ENCODE data around the gene MUC21. TPM values are rescaled to one million over a fixed set of nuclear protein-coding genes. Genes with fewer than 3 reads are reported as not detected.
"Not testable (repeated sequence)": the region's sequence is repeated elsewhere in the genome, so short reads cannot be mapped to it uniquely, and the experiment has no call there.

The MUC21 gene
- total and polyA plus RNA-seq, 4 donors, result 0.08 TPM; not detected in 3

DNA sequence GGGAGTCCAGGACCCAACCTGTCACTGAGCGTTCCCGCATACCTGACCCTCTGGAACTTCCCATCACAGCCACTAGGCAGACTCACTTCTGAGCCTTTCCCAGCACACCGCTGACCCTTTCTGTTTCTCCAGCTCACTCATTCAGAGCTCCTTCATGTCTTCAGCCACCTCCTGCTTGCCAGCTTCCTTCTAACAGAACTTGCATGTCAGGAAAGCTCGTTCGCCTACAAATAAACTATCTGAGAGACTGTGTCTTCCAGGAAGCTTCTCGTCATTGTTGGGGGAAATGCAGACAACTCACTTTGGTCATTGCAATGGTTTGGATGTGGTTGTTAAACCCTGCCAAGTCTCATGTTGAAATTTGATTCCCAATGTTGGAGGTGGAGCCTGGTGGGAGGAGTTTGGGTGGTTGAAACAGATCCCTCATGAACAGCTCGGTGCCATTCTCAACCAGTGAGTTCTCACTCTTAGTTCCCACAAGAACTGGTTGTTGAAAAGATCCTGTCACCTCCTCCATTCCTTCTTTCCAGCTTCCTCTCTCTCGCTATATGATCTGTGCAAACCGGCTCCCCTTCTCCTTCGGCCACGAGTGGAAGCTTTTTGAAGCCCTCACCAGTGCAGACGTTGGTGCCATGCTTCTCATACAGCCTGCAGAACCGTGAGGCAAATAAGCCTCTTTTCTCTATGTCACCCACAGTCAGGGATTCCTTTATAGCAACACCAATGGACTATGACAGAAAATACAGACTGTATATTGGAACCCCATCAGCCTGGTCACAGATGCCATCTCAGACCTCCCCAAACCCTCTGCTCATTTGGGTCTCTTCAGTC lies 1.4 kb upstream of the MUC21 start:
- no peaks in the 10 kb centered on the region for H3K4me1 ChIP-seq (ENCODE audit: control insufficient read depth, insufficient read depth, low read length)
- peak in 1 of 6 donors; percentile 44 for DNase-seq (ENCODE audit: low read depth in 4 of 6, low spot score in 6 of 6)
- 31% methylated on average over 11 of the region's 13 CpGs for WGBS (ENCODE audit: insufficient coverage)
- H3K9me3 ChIP-seq (ENCODE audit: control insufficient read depth, insufficient read depth, low read length), result no peaks in the 10 kb centered on the region
- no peaks in the 10 kb centered on the region for H3K36me3 ChIP-seq (ENCODE audit: control insufficient read depth, insufficient read depth, low read length)
- H3K27ac ChIP-seq (ENCODE audit: low read depth, low read length), result no peak overlapping the region
- no peaks in the 10 kb centered on the region for H3K27me3 ChIP-seq (ENCODE audit: control insufficient read depth, insufficient read depth, low read length)
- no peak overlapping the region for H3K4me3 ChIP-seq (ENCODE audit: low read depth, low read length)

DNA sequence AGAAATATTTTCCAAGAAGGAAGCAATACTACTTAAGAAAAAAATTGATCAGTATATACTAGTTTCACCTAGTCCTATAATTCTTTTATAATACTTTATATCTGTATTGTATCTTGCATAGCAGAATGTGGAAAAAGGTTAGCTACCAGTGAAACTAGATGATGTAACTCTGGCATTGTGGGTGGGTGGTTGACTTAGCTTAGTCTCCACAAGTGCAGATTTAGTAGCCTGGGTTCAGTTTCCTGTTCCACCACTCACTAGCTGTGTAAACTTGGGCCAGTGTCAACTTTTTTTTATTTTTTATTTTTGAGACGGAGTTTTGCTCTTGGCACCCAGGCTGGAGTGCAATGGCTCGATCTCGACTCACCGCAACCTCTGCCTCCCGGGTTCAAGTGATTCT lies 2.0 kb downstream of the MUC21 start:
- no peak for DNase-seq (ENCODE audit: low read depth in 4 of 6, low spot score in 6 of 6)
- H3K4me1 ChIP-seq (ENCODE audit: control insufficient read depth, insufficient read depth, low read length), result no peaks in the 10 kb centered on the region
- no peaks in the 10 kb centered on the region for H3K36me3 ChIP-seq (ENCODE audit: control insufficient read depth, insufficient read depth, low read length)
- H3K4me3 ChIP-seq (ENCODE audit: low read depth, low read length), result no peak overlapping the region
- no peaks in the 10 kb centered on the region for H3K9me3 ChIP-seq (ENCODE audit: control insufficient read depth, insufficient read depth, low read length)
- 89% methylated on average over 5 of the region's 5 CpGs for WGBS (ENCODE audit: insufficient coverage)
- no peaks in the 10 kb centered on the region for H3K27me3 ChIP-seq (ENCODE audit: control insufficient read depth, insufficient read depth, low read length)
- H3K27ac ChIP-seq (ENCODE audit: low read depth, low read length), result no peak overlapping the region

DNA sequence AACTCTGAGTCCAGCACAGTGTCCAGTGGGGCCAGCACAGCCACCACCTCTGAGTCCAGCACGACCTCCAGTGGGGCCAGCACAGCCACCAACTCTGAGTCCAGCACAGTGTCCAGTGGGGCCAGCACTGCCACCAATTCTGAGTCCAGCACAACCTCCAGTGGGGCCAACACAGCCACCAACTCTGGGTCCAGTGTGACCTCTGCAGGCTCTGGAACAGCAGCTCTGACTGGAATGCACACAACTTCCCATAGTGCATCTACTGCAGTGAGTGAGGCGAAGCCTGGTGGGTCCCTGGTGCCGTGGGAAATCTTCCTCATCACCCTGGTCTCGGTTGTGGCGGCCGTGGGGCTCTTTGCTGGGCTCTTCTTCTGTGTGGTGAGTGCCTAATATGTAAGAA lies 3.8 kb downstream of the MUC21 start:
- no peak overlapping the region for H3K4me3 ChIP-seq (ENCODE audit: low read depth, low read length)
- no peaks in the 10 kb centered on the region for H3K27me3 ChIP-seq (ENCODE audit: control insufficient read depth, insufficient read depth, low read length)
- H3K36me3 ChIP-seq (ENCODE audit: control insufficient read depth, insufficient read depth, low read length), result no peaks in the 10 kb centered on the region
- 76% methylated on average over 6 of the region's 6 CpGs for whole genome bisulfite sequencing (ENCODE audit: insufficient coverage)
- no peak for DNase-seq (ENCODE audit: low read depth in 4 of 6, low spot score in 6 of 6)
- H3K27ac ChIP-seq (ENCODE audit: low read depth, low read length), result no peak overlapping the region
- H3K4me1 ChIP-seq (ENCODE audit: control insufficient read depth, insufficient read depth, low read length), result no peaks in the 10 kb centered on the region
- no peaks in the 10 kb centered on the region for H3K9me3 ChIP-seq (ENCODE audit: control insufficient read depth, insufficient read depth, low read length)

DNA sequence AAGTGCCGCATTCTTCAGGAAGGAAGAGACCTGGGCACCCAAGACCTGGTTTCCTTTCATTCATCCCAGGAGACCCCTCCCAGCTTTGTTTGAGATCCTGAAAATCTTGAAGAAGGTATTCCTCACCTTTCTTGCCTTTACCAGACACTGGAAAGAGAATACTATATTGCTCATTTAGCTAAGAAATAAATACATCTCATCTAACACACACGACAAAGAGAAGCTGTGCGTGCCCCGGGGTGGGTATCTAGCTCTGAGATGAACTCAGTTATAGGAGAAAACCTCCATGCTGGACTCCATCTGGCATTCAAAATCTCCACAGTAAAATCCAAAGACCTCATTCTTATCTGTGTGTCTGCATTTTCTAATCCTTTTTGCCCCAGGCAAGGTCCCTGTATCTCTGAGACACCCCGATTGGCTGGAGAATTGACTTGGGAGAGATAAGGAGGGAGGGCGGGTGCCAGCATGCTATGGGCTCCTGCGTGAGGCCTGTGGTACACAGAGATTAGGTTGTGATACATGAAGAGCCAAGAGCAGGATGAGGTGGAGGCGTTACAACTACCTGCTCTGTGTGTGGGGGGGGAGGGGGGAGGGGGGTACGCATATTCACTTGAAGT lies 4.8 kb downstream of the MUC21 start:
- 82% methylated on average over 5 of the region's 9 CpGs for WGBS (ENCODE audit: insufficient coverage)
- Histone ChIP-seq H3K27ac (ENCODE audit: low read depth, low read length) (no peak overlapping the region), H3K27me3 (ENCODE audit: control insufficient read depth, insufficient read depth, low read length) (no peaks in the 10 kb centered on the region), H3K4me3 (ENCODE audit: low read depth, low read length) (no peak overlapping the region), H3K4me1 (ENCODE audit: control insufficient read depth, insufficient read depth, low read length) (no peaks in the 10 kb centered on the region), H3K36me3 (ENCODE audit: control insufficient read depth, insufficient read depth, low read length) (no peaks in the 10 kb centered on the region), H3K9me3 (ENCODE audit: control insufficient read depth, insufficient read depth, low read length) (no peaks in the 10 kb centered on the region)
- DNase-seq (ENCODE audit: low read depth in 4 of 6, low spot score in 6 of 6), result no peak

DNA sequence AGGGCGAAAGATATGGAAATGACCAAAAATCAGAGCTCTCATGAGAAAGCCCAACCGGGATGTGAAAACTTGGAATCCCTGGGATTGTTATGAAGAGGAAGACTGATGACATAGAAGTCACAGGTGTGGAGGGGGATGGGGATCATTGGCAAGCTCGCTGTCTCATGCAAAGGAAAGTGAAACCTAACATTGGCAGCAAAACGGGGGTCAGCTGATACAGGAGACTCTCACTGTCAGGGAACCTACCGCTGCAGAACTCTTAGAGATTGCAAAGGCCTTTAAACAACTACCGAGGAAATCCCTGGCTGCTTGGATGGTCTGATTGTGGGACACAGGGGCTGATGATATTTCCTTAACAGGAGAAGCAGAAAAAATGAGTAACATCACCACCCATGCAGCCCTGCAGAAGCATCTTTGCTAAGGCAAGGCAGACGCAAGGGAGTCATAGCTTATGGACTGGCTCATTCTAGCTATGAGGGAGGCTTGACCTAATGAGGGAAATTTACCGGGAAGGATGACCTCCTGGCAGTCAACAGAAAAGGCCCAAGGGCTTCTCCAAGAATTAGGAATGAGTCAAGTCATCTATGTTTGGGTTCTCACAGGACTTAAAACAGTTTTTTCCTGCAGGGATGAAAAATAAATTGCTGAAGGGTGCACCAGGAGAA lies 7.0 kb downstream of the MUC21 start:
- Histone ChIP-seq H3K36me3 (ENCODE audit: control insufficient read depth, insufficient read depth, low read length) (no peaks in the 10 kb centered on the region), H3K27ac (ENCODE audit: low read depth, low read length) (no peak overlapping the region), H3K4me3 (ENCODE audit: low read depth, low read length) (no peak overlapping the region), H3K4me1 (ENCODE audit: control insufficient read depth, insufficient read depth, low read length) (no peaks in the 10 kb centered on the region), H3K27me3 (ENCODE audit: control insufficient read depth, insufficient read depth, low read length) (no peaks in the 10 kb centered on the region), H3K9me3 (ENCODE audit: control insufficient read depth, insufficient read depth, low read length) (no peaks in the 10 kb centered on the region)
- WGBS (ENCODE audit: insufficient coverage), result 77% methylated on average over 7 of the region's 8 CpGs
- DNase-seq (ENCODE audit: low read depth in 4 of 6, low spot score in 6 of 6), result no peak

DNA sequence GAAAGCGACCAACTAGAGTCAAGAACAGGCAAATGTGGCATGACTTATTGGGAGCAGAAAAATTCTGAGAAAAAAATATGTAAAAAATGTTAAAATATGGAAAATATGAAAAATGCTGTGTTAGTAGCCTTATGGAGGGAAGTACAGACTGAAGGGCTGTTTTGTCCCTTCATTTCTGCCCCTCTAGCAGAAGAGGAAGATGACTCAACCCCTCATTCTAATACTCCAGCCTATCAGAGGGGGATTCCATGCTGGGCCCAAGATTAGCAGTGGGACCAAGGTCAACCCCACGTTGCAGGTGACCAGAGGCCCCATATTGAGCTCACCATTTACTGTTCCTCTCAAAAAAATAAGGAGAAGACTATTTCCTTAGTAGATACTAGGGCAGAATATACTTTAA lies 8.4 kb downstream of the MUC21 start:
- Histone ChIP-seq H3K9me3 (ENCODE audit: control insufficient read depth, insufficient read depth, low read length) (no peaks in the 10 kb centered on the region), H3K27ac (ENCODE audit: low read depth, low read length) (no peak overlapping the region), H3K36me3 (ENCODE audit: control insufficient read depth, insufficient read depth, low read length) (no peaks in the 10 kb centered on the region), H3K27me3 (ENCODE audit: control insufficient read depth, insufficient read depth, low read length) (no peaks in the 10 kb centered on the region), H3K4me1 (ENCODE audit: control insufficient read depth, insufficient read depth, low read length) (no peaks in the 10 kb centered on the region), H3K4me3 (ENCODE audit: low read depth, low read length) (no peak overlapping the region)
- no CpG with 5 or more reads among the region's 2 CpGs for WGBS (ENCODE audit: insufficient coverage)
- no peak for DNase-seq (ENCODE audit: low read depth in 4 of 6, low spot score in 6 of 6)

DNA sequence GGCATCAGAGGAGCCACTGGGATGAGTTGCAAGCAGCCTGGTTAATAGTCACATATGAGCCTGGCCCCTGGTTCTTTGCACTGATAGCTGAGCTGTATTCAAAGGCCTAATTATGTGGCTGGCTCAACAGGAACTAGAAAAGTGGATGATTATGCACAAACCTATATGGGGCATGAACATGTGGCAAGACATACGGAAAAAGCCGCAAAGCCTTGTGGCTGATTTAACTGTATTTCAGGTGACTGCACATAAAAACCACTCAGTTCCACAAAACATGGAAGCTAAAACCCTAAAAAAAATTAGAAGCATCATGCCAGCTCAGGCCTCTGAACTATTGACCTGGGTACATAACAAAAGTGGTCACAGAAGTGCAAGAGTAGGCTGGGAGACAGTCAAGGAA lies 13.8 kb downstream of the MUC21 start:
- no peaks in the 10 kb centered on the region for H3K36me3 ChIP-seq (ENCODE audit: control insufficient read depth, insufficient read depth, low read length)
- no peaks in the 10 kb centered on the region for H3K27me3 ChIP-seq (ENCODE audit: control insufficient read depth, insufficient read depth, low read length)
- H3K4me1 ChIP-seq (ENCODE audit: control insufficient read depth, insufficient read depth, low read length), result no peaks in the 10 kb centered on the region
- H3K27ac ChIP-seq (ENCODE audit: low read depth, low read length), result no peak overlapping the region
- no peaks in the 10 kb centered on the region for H3K9me3 ChIP-seq (ENCODE audit: control insufficient read depth, insufficient read depth, low read length)
- no peak for DNase-seq (ENCODE audit: low read depth in 4 of 6, low spot score in 6 of 6)
- no CpG with 5 or more reads among the region's 2 CpGs for WGBS (ENCODE audit: insufficient coverage)
- no peak overlapping the region for H3K4me3 ChIP-seq (ENCODE audit: low read depth, low read length)

DNA sequence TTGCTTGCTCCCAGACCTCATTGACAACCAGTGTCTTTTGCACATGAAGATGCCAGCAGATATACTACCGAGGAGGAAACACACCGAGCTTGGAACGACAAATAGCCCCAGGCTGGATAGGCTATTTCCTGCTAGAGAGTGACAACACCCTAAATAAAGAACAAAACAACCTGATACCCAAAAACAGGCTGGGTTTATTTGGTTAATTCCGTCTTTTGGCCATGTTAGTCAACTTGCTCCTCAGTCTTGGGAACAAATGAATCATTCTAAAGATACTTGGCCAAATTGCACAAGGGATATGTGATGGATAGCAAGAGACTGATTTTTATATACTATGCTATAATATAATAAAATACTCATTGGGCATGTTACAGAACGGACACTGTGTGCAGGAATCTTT lies 15.3 kb downstream of the MUC21 start:
- WGBS (ENCODE audit: insufficient coverage), result 64% methylated on average over 3 of the region's 5 CpGs
- H3K27ac ChIP-seq (ENCODE audit: low read depth, low read length), result no peak overlapping the region
- H3K4me1 ChIP-seq (ENCODE audit: control insufficient read depth, insufficient read depth, low read length), result no peaks in the 10 kb centered on the region
- H3K4me3 ChIP-seq (ENCODE audit: low read depth, low read length), result no peak overlapping the region
- DNase-seq (ENCODE audit: low read depth in 4 of 6, low spot score in 6 of 6), result no peak
- H3K27me3 ChIP-seq (ENCODE audit: control insufficient read depth, insufficient read depth, low read length), result no peaks in the 10 kb centered on the region
- H3K9me3 ChIP-seq (ENCODE audit: control insufficient read depth, insufficient read depth, low read length), result no peaks in the 10 kb centered on the region
- no peaks in the 10 kb centered on the region for H3K36me3 ChIP-seq (ENCODE audit: control insufficient read depth, insufficient read depth, low read length)

DNA sequence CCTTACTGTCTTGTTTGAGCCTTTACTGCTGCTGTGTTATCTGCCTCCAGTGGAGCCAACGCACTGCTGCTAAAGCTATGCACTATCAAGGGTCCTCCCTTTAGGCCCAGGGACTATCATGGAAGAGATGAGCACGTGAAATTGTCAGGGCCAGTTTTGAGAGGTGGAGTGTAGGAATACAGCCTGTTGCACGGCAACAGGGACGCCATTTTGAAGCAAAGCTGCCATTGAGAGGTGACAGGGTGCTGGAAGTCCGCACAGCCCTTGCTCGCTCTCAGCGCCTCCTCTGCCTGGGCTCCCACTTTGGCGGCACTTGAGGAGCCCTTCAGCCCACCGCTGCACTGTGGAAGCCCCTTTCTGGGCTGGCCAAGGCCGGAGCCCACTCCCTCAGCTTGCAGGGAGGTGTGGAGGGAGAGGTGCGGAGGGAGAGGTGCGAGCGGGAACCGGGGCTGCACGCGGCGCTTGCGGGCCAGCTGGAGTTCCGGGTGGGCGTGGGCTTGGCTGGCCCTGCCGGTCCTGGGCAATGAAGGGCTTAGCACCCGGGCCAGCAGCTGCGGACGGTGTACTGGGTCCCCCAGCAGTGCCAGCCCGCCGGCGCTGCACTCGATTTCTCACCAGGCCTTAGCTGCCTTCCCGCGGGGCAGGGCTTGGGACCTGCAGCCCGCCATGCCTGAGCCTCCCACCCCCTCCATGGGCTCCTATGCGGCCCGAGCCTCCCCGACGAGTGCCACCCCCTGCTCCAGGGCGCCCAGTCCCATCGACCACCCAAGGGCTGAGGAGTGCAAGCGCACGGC lies 16.7 kb downstream of the MUC21 start:
- not testable (repeated sequence) for H3K36me3 ChIP-seq (ENCODE audit: control insufficient read depth, insufficient read depth, low read length); H3K9me3 ChIP-seq (ENCODE audit: control insufficient read depth, insufficient read depth, low read length); H3K4me1 ChIP-seq (ENCODE audit: control insufficient read depth, insufficient read depth, low read length); H3K4me3 ChIP-seq (ENCODE audit: low read depth, low read length); H3K27me3 ChIP-seq (ENCODE audit: control insufficient read depth, insufficient read depth, low read length); DNase-seq (ENCODE audit: low read depth in 4 of 6, low spot score in 6 of 6); H3K27ac ChIP-seq (ENCODE audit: low read depth, low read length)
- WGBS (ENCODE audit: insufficient coverage), result 86% methylated on average over 14 of the region's 39 CpGs
